ENCODE data around the gene PCDHB9.
"Not testable (repeated sequence)": the region's sequence is repeated elsewhere in the genome, so short reads cannot be mapped to it uniquely, and the experiment has no call there.

Gene PCDHB9

GRCh38 chr5:141189131-141189530, 2.2 kb downstream of the PCDHB9 start:
- DNase-seq, result not testable (repeated sequence)

GRCh38 chr5:141192110-141192725, 5.3 kb downstream of the PCDHB9 start, which contains the start of gene PCDHB10:
TSS of gene PCDHB10 (plus strand) at chr5:141192353. CDS start at chr5:141192553, 200 bp downstream.
- DNase-seq, result no peak

GRCh38 chr5:141194332-141194731, 7.4 kb downstream of the PCDHB9 start:
- not testable (repeated sequence) for DNase-seq

GRCh38 chr5:141196363-141196762, 9.4 kb downstream of the PCDHB9 start:
- DNase-seq, result no peak

- no peak for DNase-seq
These were observed 12.6 kb downstream of the PCDHB9 start, which contains the start of gene PCDHB11 for GRCh38 chr5:141199359-141200235. TSS of gene PCDHB11 (plus strand) at chr5:141199627. CDS start at chr5:141199775, 148 bp downstream.

- DNase-seq, result not testable (repeated sequence)
These were observed 14.2 kb downstream of the PCDHB9 start for GRCh38 chr5:141201126-141201525.

GRCh38 chr5:141201646-141202045, 14.7 kb downstream of the PCDHB9 start:
- not testable (repeated sequence) for DNase-seq

GRCh38 chr5:141208478-141208877, 21.5 kb downstream of the PCDHB9 start, which contains the start of gene PCDHB12:
TSS of gene PCDHB12 (plus strand) at chr5:141208719. CDS start at chr5:141208908, 189 bp downstream.
- no peak for DNase-seq

- DNase-seq, result not testable (repeated sequence)
These were observed 23.3 kb downstream of the PCDHB9 start for GRCh38 chr5:141210281-141210680.

- DNase-seq, result not testable (repeated sequence)
These were observed 23.9 kb downstream of the PCDHB9 start for GRCh38 chr5:141210849-141211248.

- not testable (repeated sequence) for DNase-seq
These were observed 26.8 kb downstream of the PCDHB9 start, which contains the start of gene PCDHB13 for GRCh38 chr5:141213656-141214339. TSS of gene PCDHB13 (plus strand) at chr5:141213919. CDS start at chr5:141214124, 205 bp downstream.

- DNase-seq, result not testable (repeated sequence)
These were observed 27.6 kb downstream of the PCDHB9 start for GRCh38 chr5:141214583-141214982.

GRCh38 chr5:141215504-141215903, 28.5 kb downstream of the PCDHB9 start:
- not testable (repeated sequence) for DNase-seq

GRCh38 chr5:141216035-141216434, 29.1 kb downstream of the PCDHB9 start:
- DNase-seq, result not testable (repeated sequence)

GRCh38 chr5:141223112-141223783, 36.3 kb downstream of the PCDHB9 start, which contains the start of gene PCDHB14:
TSS of gene PCDHB14 (plus strand) at chr5:141223343. CDS start at chr5:141223506, 163 bp downstream.
- DNase-seq, result peak; percentile 6

- DNase-seq, result not testable (repeated sequence)
These were observed 37.9 kb downstream of the PCDHB9 start for GRCh38 chr5:141224844-141225243.

GRCh38 chr5:141225421-141225820, 38.5 kb downstream of the PCDHB9 start:
- DNase-seq, result not testable (repeated sequence)

- DNase-seq, result no peak
These were observed 47.2 kb downstream of the PCDHB9 start for GRCh38 chr5:141234109-141234667.

GRCh38 chr5:141235922-141236321, 49.0 kb downstream of the PCDHB9 start:
- DNase-seq, result not testable (repeated sequence)

- DNase-seq, result no peak
These were observed 49.8 kb downstream of the PCDHB9 start for GRCh38 chr5:141236516-141237313.
